ENCODE results near the gene JAK1.

GRCh38 chr1:64942118-64942517 is 24.2 kb downstream of the JAK1 start:
- no peak for TF ChIP-seq GATA3 (IDR thresholded peaks at IDR 0.05; ENCODE audit: low read depth, low read length)
- TF ChIP-seq GATA2 (IDR thresholded peaks at IDR 0.05; ENCODE audit: low read depth, low read length) = no peak

All from SH-SY5Y (cell line).